HL-60 (cell line): ENCODE results near the gene TEKT2.

Experiments
- DNase-seq, 2 experiments: peaks; one replicate each; pipeline ENCODE4 v3.0.0-alpha.2; 2010 to 2020; ENCODE audit warnings: low read depth in 1 of 2, low spot score in 1 of 2
- H3K27ac ChIP-seq: fragments of 250-450 bp; sonication (Bioruptor Pico); replicated peaks from 2 replicates; pipeline ENCODE4 v1.5.1; 2020; ENCODE audit warnings: mild to moderate bottlenecking, moderate library complexity
- H3K27me3 ChIP-seq: fragments of 250-450 bp; sonication (Bioruptor Pico); 2 replicates; pipeline ENCODE4 v1.5.1; 2021; ENCODE audit warnings: mild to moderate bottlenecking, moderate library complexity; ENCODE audit not compliant: insufficient read depth, poor library complexity, severe bottlenecking
- H3K4me3 ChIP-seq: replicated peaks from 2 replicates; pipeline ENCODE4 v1.5.1; 2011; ENCODE audit warnings: mild to moderate bottlenecking, control low read depth, low read length; ENCODE audit not compliant: insufficient read depth
- CTCF ChIP-seq: IDR thresholded peaks from one replicate; pipeline ENCODE4 v1.5.1; 2011; ENCODE audit warnings: low read length, control low read depth, inconsistent platforms; ENCODE audit not compliant: insufficient read depth
- GABPA ChIP-seq: IDR thresholded peaks from 2 replicates; pipeline ENCODE4 v1.6.1; 2012; ENCODE audit warnings: low read depth
- POLR2AphosphoS5 ChIP-seq: IDR thresholded peaks from 2 replicates; pipeline ENCODE4 v1.6.1; 2012; ENCODE audit warnings: low read depth
- SPI1 ChIP-seq: IDR thresholded peaks from 2 replicates; pipeline ENCODE4 v1.6.1; 2012; ENCODE audit warnings: low read depth, mild to moderate bottlenecking, borderline replicate concordance
- TF ChIP-seq, protein P1 (sequence below): IDR thresholded peaks from 2 replicates; pipeline ENCODE4 v1.6.1; 2012; ENCODE audit warnings: low read depth; ENCODE audit not compliant: insufficient replicate concordance

The TEKT2 gene

GRCh38 chr1:36111151-36111550 is 27.3 kb downstream of the TEKT2 start:
- no peaks in the 10 kb centered on the region for H3K27me3 ChIP-seq
- H3K4me3 ChIP-seq, result no peak overlapping the region
- DNase-seq, result no peak
- H3K27ac ChIP-seq, result no peak overlapping the region
- TF ChIP-seq, protein P1, sequence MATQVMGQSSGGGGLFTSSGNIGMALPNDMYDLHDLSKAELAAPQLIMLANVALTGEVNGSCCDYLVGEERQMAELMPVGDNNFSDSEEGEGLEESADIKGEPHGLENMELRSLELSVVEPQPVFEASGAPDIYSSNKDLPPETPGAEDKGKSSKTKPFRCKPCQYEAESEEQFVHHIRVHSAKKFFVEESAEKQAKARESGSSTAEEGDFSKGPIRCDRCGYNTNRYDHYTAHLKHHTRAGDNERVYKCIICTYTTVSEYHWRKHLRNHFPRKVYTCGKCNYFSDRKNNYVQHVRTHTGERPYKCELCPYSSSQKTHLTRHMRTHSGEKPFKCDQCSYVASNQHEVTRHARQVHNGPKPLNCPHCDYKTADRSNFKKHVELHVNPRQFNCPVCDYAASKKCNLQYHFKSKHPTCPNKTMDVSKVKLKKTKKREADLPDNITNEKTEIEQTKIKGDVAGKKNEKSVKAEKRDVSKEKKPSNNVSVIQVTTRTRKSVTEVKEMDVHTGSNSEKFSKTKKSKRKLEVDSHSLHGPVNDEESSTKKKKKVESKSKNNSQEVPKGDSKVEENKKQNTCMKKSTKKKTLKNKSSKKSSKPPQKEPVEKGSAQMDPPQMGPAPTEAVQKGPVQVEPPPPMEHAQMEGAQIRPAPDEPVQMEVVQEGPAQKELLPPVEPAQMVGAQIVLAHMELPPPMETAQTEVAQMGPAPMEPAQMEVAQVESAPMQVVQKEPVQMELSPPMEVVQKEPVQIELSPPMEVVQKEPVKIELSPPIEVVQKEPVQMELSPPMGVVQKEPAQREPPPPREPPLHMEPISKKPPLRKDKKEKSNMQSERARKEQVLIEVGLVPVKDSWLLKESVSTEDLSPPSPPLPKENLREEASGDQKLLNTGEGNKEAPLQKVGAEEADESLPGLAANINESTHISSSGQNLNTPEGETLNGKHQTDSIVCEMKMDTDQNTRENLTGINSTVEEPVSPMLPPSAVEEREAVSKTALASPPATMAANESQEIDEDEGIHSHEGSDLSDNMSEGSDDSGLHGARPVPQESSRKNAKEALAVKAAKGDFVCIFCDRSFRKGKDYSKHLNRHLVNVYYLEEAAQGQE, result no peak
- TF ChIP-seq POLR2AphosphoS5 (no peak), CTCF (no peak), SPI1 (no peak), GABPA (no peak)

DNA sequence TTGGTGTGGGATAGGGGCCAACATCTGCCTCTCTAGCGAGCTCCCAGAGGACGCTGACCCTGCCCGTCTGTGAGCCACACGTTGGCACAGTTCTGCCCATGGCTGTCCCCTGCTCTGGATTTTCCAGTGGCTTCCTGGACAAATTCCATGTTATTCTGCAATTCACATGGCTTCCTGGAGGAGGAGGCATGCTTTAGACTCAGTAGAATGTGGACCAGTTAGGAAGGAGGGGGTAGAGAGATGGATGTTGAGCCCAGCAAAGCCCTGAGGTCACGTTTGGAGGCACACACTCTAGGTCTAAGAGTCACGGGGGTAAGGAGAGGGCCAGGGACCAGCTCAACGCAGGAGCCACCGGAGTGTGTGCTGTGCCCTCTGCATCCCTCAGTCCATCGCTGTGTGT is 28.9 kb downstream of the TEKT2 start:
- no peak for TF ChIP-seq SPI1
- TF ChIP-seq, protein P1, result no peak
- DNase-seq, result no peak
- no peaks in the 10 kb centered on the region for H3K27me3 ChIP-seq
- no peak overlapping the region for H3K4me3 ChIP-seq
- H3K27ac ChIP-seq, result no peak overlapping the region

DNA sequence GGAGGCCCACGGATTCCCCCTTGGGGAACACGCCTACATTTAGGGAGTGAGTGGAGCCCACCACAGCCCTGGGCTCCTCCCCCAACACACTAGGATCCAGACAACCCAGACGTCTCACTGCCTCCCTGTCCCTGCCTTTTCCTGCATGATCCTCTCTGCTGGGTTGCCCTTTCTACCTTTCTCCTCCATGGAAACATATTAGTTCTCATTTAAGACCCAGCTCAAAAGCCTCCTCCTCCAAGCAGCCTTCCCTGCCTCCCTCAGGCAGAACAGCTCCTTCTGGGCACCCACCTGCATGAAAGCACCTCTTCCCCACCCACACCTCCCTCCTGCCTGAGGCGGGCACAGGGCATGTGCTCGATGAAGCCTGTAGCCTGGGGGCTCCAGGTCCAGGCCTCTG is 30.5 kb downstream of the TEKT2 start:
- Histone ChIP-seq H3K27me3 (no peaks in the 10 kb centered on the region), H3K4me3 (no peak overlapping the region), H3K27ac (no peak overlapping the region)
- DNase-seq, result no peak
- TF ChIP-seq POLR2AphosphoS5 (no peak), SPI1 (no peak), CTCF (no peak), GABPA (no peak)
- TF ChIP-seq, protein P1, result no peak

DNA sequence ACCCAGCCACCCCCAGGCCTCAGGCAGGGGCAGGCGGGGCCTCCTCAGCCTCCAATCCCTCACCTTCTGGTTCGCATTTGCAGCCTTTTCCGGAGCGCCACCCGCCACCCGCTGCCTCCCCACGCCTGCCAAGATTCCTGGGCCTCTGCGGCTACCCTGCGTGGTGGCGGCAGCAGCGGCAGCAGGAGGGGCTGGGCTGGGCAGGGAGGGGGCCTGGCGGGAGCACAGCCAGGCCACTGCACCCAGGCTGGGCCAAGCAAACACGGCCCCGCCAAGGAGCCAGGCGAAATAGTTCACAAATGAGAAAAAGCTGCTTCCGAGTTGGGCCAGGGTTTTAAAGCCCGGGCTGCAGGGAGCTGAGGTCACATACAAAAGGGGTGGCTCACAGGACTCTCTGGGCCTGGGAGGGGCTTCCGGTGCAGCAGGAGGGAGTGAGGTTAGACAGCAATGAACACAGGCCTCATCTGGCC is 31.3 kb downstream of the TEKT2 start:
- TF ChIP-seq SPI1, result no peak
- TF ChIP-seq, protein P1, result no peak
- no peak for TF ChIP-seq POLR2AphosphoS5
- TF ChIP-seq CTCF, result no peak
- TF ChIP-seq GABPA, result no peak
- DNase-seq, result no peak
- Histone ChIP-seq H3K4me3 (no peak overlapping the region), H3K27ac (no peak overlapping the region), H3K27me3 (no peaks in the 10 kb centered on the region)
